ENCODE data around the gene PKHD1. TPM values are rescaled to one million over a fixed set of nuclear protein-coding genes. Genes with fewer than 3 reads are reported as not detected.

PKHD1 gene
- total RNA-seq, 1 donor from 2014 or later: 0.02 TPM

DNA sequence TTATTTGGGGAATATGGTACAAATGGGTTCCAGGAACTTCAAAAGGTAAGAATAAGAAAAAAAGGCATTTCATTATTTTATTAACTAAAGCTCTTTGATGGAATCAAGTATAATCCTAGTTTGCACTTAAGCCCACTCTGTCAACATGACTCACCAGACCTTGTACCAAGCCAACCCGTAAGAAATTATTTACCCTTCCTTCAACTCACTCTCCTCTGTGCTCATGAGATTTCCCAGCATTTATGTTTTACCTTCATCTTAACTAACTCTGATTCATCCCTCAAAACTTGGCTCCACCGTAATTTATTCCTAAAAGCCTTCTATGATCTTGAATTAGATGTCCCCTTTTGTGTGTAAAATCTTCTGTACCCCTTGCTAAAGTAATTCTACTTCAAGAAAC lies 308.7 kb downstream of the PKHD1 start:
- Mint-ChIP-seq H3K36me3 (no peaks in the 10 kb centered on the region), H3K4me1 (no peaks in the 10 kb centered on the region)

DNA sequence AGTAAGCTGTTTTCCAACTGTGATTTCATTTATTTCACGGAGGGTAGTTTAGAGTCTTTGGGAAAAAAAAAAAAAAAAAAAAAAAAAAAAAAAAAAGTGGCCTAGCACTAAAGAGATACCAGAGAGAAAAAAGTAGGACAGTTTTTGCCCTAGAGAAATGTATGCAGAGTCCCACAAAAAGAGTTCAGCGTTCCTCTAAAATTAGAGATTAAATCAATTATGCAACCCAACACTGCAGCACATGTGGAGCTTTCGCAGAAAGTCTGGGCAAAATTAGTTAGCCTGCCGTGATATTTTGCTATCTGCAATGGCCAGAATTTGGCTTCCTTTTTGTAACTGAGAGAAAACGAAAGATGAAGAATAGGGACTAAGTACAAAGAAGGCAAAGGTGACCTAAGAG lies 309.8 kb downstream of the PKHD1 start:
- DNase-seq (ENCODE audit: low spot score in 2 of 2, unreplicated experiment in 2 of 2): no peak
- TF ChIP-seq, protein P1, sequence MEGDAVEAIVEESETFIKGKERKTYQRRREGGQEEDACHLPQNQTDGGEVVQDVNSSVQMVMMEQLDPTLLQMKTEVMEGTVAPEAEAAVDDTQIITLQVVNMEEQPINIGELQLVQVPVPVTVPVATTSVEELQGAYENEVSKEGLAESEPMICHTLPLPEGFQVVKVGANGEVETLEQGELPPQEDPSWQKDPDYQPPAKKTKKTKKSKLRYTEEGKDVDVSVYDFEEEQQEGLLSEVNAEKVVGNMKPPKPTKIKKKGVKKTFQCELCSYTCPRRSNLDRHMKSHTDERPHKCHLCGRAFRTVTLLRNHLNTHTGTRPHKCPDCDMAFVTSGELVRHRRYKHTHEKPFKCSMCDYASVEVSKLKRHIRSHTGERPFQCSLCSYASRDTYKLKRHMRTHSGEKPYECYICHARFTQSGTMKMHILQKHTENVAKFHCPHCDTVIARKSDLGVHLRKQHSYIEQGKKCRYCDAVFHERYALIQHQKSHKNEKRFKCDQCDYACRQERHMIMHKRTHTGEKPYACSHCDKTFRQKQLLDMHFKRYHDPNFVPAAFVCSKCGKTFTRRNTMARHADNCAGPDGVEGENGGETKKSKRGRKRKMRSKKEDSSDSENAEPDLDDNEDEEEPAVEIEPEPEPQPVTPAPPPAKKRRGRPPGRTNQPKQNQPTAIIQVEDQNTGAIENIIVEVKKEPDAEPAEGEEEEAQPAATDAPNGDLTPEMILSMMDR (IDR thresholded peaks at IDR 0.05; ENCODE audit: unreplicated experiment): no peak
- no peaks in the 10 kb centered on the region for H3K36me3 Mint-ChIP-seq
- peaks cover 3% of the 10 kb centered on the region for H3K9me3 Mint-ChIP-seq
- H3K4me3 Mint-ChIP-seq: no peak overlapping the region
- peaks cover 2% of the 10 kb centered on the region for H3K27me3 Mint-ChIP-seq (ENCODE audit: low read depth)
- no peaks in the 10 kb centered on the region for H3K4me1 Mint-ChIP-seq
- no peak overlapping the region for H3K27ac Mint-ChIP-seq

More for the DNA sequence above, 308.7 kb downstream of the PKHD1 start:
- TF ChIP-seq, protein P1 (IDR thresholded peaks at IDR 0.05; ENCODE audit: unreplicated experiment): no peak
- Mint-ChIP-seq H3K9me3 (peaks cover 3% of the 10 kb centered on the region), H3K27ac (no peak overlapping the region), H3K4me3 (no peak overlapping the region), H3K27me3 (ENCODE audit: low read depth) (peaks cover 2% of the 10 kb centered on the region)
- DNase-seq (ENCODE audit: low spot score in 2 of 2, unreplicated experiment in 2 of 2): no peak

DNA sequence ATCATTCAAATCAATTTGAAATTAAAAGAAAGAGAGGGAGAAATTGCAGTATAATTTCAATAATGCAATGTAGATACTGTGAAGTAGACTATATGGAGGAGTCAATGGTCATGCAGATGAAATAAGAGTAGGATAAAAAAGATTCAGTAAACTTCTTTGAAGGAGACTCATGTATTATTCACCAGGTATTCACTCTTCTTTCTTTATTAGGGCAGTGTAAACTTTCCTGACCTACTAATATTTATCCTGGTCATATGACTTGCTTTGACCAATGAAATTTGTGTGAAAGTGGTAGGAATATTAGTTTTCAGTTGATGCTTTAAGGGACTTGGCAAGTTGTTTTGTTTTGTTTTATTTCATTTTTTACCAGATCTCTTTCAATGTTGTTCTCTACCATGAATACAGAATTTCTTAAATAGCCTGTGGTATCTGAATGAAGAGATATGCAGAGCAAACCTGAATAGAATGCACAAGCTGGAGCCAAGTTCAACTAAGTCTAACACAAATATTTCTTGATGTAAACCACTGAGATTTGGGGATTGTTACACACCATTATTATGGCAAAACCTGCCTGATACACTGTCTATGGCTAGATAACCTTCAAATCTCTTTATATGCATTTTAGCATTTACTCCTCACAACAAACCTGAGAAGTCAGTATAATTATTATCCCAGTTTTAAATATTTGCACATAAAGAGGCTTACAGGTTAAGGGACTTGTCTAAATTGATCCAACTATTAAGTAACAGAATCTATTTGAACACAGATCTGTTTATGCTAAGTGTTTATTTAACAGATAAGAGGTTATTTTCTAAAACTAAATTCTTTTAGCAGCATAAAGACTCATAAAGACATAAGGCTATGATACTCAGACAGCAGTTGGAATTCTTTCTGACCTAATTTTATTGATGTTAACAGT lies 311.2 kb downstream of the PKHD1 start:
- no peaks in the 10 kb centered on the region for H3K4me1 Mint-ChIP-seq
- no peaks in the 10 kb centered on the region for H3K36me3 Mint-ChIP-seq
- H3K27ac Mint-ChIP-seq: no peak overlapping the region
- peaks cover 2% of the 10 kb centered on the region for H3K27me3 Mint-ChIP-seq (ENCODE audit: low read depth)
- TF ChIP-seq, protein P1 (IDR thresholded peaks at IDR 0.05; ENCODE audit: unreplicated experiment): no peak
- DNase-seq (ENCODE audit: low spot score in 2 of 2, unreplicated experiment in 2 of 2): no peak
- peaks cover 3% of the 10 kb centered on the region for H3K9me3 Mint-ChIP-seq
- H3K4me3 Mint-ChIP-seq: no peak overlapping the region

DNA sequence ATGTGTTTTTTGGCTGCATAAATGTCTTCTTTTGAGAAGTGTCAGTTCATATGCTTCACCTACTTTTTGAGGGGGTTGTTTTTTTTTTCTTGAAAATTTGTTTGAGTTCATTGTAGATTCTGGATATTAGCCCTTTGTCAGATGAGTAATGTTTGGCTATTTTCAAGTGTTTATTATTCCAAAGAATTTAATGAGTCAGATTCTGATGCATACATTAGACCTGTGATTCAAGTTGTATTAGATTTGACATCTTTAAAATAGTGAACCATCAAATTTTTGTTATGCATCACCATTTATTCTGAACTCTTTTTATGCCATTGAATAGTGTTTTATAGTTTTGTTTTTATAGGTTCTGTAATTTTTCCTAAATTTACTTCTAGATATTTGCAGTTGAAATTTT lies 319.3 kb downstream of the PKHD1 start:
- Mint-ChIP-seq H3K36me3 (peaks cover 6% of the 10 kb centered on the region), H3K4me3 (no peak overlapping the region), H3K9me3 (peaks cover 18% of the 10 kb centered on the region), H3K27ac (no peak overlapping the region), H3K4me1 (no peaks in the 10 kb centered on the region), H3K27me3 (ENCODE audit: low read depth) (no peaks in the 10 kb centered on the region)
- TF ChIP-seq, protein P1 (IDR thresholded peaks at IDR 0.05; ENCODE audit: unreplicated experiment): no peak
- DNase-seq (ENCODE audit: low spot score in 2 of 2, unreplicated experiment in 2 of 2): no peak

DNA sequence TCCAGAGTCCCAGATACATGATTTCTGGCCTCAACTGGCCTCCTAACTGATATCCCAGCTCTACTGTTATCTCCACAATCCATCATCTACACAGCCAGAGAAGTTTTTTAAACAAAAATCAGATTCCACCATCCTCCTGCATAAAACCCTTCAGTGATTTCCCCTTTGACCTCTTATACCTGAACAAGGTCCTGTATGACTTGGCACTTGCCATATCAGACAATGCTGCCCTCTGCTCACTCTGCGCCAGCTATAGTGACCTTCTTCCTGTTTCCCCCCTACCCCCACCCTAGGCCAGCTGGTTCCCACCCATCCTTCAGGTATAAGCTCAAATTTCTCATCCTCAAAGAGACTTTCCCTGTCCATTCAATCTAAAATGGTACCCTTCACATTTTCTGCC lies 322.2 kb downstream of the PKHD1 start:
- H3K4me1 Mint-ChIP-seq: no peaks in the 10 kb centered on the region
- H3K4me3 Mint-ChIP-seq: no peak overlapping the region
- peaks cover 6% of the 10 kb centered on the region for H3K36me3 Mint-ChIP-seq
- DNase-seq (ENCODE audit: low spot score in 2 of 2, unreplicated experiment in 2 of 2): no peak
- H3K27ac Mint-ChIP-seq: no peak overlapping the region
- H3K27me3 Mint-ChIP-seq (ENCODE audit: low read depth): no peaks in the 10 kb centered on the region
- H3K9me3 Mint-ChIP-seq: peaks cover 18% of the 10 kb centered on the region
- TF ChIP-seq, protein P1 (IDR thresholded peaks at IDR 0.05; ENCODE audit: unreplicated experiment): no peak
